ENCODE data around the gene RXFP4.
A peak's percentile ranks its signal among the peaks of the same experiment; 100 is the strongest.

The RXFP4 gene

DNA sequence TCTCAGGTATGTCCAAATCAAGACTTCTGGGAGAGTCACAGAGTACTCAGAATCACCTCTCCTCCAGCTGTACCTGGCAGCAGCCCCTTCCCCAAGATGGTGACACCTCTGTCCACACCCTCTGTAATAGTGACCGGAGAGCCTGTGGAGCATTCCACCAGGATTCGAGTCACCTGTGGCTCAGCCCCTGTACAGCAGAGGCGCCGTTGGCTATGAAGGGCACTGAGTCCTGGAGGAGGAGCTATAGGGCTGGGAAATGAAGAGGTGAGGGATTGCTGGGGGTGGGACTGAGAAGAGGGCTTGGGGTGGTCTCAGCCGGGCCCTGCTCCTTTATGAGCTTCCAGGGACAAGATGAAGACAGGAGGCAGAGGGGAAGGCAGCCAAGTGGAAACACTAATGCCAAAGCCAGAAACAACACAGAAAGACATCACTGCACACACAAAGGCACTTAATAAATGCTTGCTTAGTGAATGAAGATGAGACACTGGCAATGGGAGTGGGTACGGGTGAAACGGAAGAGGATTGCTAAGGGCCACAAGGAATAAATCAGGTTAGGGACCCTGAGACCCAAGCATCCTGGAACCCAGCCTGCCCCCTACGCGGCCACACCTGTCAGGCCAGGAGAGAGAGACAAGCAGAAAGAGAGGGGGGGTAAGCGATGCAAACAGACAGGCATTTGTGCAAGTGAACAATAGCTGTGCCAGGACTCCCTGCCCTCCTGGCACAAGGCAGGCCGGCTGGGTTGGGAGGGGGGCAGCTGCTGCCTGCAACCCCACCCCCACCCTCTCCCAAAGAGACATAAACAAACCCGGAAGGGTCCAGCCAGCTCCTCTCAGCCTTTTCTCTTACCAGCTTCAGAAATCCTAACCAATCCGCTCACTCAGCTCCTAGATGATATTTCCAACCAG lies 33.0 kb downstream of the RXFP4 start:
- peak overlapping the region; percentile 96 for H3K27ac ChIP-seq
- POLR2A ChIA-PET (ENCODE audit: low non-redundant PET): interaction anchor here (0.5 kb wide), 2 partner anchors 42 to 57 kb away, joined by 3 to 4 read pairs; no protein-coding TSS in a partner anchor
- no peak for DNase-seq (ENCODE audit: low spot score)
- TF ChIP-seq, protein P1, sequence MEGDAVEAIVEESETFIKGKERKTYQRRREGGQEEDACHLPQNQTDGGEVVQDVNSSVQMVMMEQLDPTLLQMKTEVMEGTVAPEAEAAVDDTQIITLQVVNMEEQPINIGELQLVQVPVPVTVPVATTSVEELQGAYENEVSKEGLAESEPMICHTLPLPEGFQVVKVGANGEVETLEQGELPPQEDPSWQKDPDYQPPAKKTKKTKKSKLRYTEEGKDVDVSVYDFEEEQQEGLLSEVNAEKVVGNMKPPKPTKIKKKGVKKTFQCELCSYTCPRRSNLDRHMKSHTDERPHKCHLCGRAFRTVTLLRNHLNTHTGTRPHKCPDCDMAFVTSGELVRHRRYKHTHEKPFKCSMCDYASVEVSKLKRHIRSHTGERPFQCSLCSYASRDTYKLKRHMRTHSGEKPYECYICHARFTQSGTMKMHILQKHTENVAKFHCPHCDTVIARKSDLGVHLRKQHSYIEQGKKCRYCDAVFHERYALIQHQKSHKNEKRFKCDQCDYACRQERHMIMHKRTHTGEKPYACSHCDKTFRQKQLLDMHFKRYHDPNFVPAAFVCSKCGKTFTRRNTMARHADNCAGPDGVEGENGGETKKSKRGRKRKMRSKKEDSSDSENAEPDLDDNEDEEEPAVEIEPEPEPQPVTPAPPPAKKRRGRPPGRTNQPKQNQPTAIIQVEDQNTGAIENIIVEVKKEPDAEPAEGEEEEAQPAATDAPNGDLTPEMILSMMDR (conservative IDR thresholded peaks at IDR 0.05; ENCODE audit: low read depth): no peak
- CTCF ChIA-PET: interaction anchor here (0.7 kb wide), 1 partner anchor 77 kb away, joined by 3 read pairs; no protein-coding TSS in a partner anchor

DNA sequence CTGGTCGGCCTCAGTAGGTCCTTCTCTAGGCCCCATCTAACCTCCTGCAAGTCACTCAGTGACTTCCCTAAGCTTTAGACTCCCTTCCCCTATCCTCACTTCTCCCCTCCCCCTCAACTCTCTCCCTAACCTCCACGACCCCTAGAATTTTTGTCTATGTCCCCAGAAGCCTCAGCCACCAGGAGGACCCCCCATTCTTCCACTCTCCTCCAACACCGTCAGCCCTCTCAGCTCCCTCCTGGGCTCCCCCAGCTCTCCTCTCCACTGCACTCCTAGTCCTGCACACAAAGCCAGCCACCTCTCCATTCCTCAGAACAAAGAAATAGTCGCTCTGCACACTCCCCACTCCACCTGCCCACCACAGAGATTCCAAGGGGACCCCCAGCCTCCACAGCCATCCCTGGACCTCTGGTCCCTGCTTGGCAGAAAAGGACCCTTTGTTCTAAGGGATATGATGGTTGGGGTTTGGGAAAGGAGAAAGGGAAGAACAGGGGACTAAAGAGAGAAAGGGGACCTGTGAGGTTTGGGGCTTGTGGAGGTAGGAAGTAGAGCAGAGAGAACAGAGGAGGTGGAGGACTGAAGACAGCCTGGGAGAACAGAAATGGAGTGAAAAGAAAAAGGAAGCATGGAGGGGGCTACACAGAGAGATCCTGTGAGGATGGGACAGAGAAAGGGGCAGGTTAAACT lies 34.1 kb downstream of the RXFP4 start:
- ChIA-PET POLR2A (ENCODE audit: low non-redundant PET) (interaction anchor here (0.6 to 0.8 kb wide), 2 partner anchors 8 to 13 kb away, joined by 3 to 7 read pairs; no protein-coding TSS in a partner anchor), CTCF (interaction anchor here (0.7 to 1.1 kb wide), 2 partner anchors 13 to 76 kb away, joined by 3 read pairs; no protein-coding TSS in a partner anchor)
- H3K27ac ChIP-seq: peak overlapping the region; percentile 96
- TF ChIP-seq, protein P1 (conservative IDR thresholded peaks at IDR 0.05; ENCODE audit: low read depth): no peak
- DNase-seq (ENCODE audit: low spot score): no peak

DNA sequence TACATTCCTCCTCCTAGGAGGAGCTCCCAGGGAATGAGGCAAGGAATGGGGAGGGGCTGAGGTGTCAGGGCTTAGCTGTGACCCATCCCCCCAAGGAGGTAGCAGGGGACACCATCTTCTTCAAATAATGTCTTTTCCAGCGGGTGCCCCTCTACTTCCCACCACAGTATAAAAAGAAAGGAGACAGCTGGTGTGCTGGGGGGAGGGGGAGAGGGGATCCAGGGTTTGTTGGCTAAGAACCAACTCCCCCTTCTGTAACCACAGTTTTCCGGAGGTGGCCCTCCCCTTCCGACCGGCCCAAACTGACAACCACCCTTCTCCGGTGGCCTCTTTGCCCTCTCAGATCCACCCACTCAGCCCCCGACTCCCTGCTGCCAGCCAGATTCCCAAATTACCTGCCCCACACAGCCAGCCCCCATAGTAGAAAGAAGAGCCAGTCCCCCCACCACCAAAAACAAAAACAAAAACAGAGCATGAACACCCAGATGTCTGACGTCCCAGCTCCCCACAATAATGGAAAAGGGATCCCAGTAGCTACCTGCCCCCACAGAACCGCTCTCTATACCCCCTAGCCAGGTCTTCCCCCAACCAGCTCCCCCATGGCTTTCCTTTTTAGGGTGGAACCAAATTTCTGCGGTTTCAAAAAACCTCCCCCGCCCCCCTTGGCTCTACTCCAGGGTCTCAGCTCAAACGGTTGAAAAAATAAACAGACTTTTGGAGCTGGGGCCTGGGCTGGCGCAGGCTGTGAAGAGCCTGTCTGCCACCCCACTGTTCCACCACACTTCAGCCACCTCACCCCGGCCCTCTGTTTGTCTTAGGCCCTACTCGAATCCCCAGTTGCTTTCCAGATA lies 34.8 kb downstream of the RXFP4 start:
- H3K27ac ChIP-seq: peak overlapping the region; percentile 96
- peak; percentile 89 for DNase-seq (ENCODE audit: low spot score)
- ChIA-PET CTCF (interaction anchor here (0.6 to 1.1 kb wide), 3 partner anchors 13 to 68 kb away, joined by 3 read pairs; no protein-coding TSS in a partner anchor), POLR2A (ENCODE audit: low non-redundant PET) (interaction anchor here (0.5 to 0.8 kb wide), 3 partner anchors 8 to 14 kb away, joined by 3 to 7 read pairs (median 3); no protein-coding TSS in a partner anchor)
- TF ChIP-seq, protein P1 (conservative IDR thresholded peaks at IDR 0.05; ENCODE audit: low read depth): no peak

DNA sequence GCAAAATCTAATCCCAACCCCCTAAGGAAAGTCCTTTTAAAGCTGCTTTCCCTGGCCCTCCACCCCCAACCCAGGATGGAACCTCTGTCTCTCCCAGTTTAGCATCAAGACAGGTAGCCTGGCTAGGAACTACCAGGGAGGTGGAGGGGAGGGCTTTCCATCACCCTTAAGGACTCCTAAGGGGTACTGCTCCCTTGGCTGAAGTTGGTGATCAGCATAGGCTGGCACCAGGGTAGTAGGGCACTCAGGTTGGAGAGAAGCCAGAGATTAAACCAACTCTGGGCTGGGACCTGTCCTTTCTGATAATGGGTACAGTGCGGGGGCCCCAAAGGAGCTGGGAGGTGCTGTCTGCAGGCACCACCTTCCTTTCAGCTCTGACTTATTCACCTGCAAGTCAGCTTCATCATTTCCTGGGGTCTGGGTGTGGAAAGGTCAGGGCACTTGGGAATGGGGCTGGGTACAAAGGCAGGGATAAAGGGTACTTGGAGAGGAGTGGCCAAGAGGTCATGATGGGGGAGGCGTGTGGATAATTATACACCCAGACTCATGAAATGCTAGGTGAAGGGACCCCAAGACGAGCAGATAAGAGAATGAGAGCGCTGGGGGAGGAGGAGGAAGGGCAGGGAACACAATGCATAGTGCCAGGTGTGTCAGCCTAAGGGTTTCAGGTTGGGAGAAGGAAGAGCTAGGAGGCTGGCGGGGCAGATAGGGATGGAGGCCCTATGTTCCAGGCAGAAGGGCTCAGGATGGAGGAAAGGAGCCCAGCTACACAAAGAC lies 35.7 kb downstream of the RXFP4 start:
- TF ChIP-seq, protein P1 (conservative IDR thresholded peaks at IDR 0.05; ENCODE audit: low read depth): no peak
- peak overlapping the region; percentile 96 for H3K27ac ChIP-seq
- CTCF ChIA-PET: interaction anchor here (0.6 to 1.4 kb wide), 6 partner anchors 8 to 69 kb away, joined by 3 to 7 read pairs (median 3); no protein-coding TSS in a partner anchor
- peak; percentile 26 for DNase-seq (ENCODE audit: low spot score)
- POLR2A ChIA-PET (ENCODE audit: low non-redundant PET): no interaction called here

DNA sequence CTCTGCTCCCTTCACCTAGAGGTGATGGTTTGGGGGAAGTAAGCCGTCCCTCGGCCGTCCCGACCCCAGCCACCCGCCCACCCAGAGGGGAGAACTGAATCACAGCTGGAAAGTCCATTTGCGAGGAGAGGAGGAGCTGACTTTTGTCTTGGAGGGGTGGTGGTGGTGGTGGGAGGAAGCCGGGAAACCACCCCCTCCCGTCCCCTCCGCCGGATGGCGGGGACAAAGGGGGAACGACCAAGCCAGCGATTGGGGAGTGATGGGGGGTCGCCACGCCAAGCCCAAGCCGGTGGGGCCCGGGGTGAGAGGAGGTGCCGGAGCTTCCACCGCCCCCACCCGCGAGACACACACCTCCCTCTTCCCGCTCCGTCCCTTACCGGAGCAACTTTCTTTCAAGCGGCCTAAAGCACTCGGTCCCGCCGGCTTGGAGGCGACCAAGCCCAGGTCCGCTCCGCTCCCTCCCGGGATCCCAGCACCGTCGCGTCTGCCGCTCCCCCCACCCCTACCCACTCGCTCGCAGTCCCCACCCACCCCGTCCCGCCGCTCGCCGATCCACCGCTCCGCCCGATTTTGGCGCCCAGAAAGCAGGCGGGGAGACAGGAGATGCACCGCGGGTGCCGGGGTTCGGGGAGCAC lies 36.4 kb downstream of the RXFP4 start:
- POLR2A ChIA-PET (ENCODE audit: low non-redundant PET): interaction anchor here (0.6 kb wide), 1 partner anchor 31 kb away, joined by 5 read pairs; no protein-coding TSS in a partner anchor
- CTCF ChIA-PET: interaction anchor here (0.6 to 1.4 kb wide), 7 partner anchors 9 to 89 kb away, joined by 3 to 7 read pairs (median 3); no protein-coding TSS in a partner anchor
- TF ChIP-seq, protein P1 (conservative IDR thresholded peaks at IDR 0.05; ENCODE audit: low read depth): no peak
- peak; percentile 50 for DNase-seq (ENCODE audit: low spot score)
- peak overlapping the region; percentile 96 for H3K27ac ChIP-seq
